T-helper 1 cell (primary cell): ENCODE measurements around the gene UBAP1L.
"Not testable (repeated sequence)": the region's sequence is repeated elsewhere in the genome, so short reads cannot be mapped to it uniquely, and the experiment has no call there.

Experiments used
- DNase-seq, 5 donors: peaks; one replicate each; pipeline ENCODE4 v3.0.0-alpha.2; 2012 to 2020

UBAP1L gene

DNA sequence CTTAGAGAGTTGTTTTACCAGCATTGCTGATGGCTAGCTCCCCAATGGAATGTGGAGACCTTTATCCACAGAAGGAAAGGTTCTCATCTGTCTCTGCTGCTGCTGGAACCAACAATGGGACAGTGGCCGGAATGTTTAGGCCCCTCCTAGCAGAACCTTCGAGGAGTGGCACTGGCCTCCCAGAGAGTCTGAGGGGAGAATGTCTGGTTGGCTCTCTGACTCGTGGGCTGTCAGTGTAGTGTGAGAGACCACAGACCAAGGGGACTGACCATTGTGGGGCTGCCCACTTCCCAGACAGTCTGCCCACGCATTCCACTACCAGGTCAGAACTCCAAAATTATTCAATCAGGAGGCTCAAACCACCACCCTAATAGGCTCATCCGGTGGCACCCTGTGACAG is 52.3 kb downstream of the UBAP1L start:
- DNase-seq = no peak

DNA sequence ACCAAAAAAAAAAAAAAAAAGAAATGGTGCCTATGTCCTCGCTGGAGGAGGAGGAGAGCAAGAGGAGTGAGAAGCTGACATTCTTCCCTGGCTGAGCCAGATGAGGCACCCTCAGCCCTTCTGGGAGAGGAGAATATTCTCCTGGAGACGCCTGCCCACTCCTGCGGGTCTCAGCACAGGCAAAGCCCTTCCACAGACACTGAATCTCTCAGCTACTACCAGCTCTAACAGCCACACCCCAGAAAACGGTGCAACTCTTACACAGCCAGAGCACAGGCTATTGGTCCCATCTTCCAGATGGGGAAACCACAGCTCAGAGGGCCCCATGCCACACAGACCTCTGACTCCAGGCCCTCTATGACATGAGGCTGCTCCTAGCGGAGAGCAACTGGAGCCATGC is 52.9 kb downstream of the UBAP1L start:
- DNase-seq = no peak

DNA sequence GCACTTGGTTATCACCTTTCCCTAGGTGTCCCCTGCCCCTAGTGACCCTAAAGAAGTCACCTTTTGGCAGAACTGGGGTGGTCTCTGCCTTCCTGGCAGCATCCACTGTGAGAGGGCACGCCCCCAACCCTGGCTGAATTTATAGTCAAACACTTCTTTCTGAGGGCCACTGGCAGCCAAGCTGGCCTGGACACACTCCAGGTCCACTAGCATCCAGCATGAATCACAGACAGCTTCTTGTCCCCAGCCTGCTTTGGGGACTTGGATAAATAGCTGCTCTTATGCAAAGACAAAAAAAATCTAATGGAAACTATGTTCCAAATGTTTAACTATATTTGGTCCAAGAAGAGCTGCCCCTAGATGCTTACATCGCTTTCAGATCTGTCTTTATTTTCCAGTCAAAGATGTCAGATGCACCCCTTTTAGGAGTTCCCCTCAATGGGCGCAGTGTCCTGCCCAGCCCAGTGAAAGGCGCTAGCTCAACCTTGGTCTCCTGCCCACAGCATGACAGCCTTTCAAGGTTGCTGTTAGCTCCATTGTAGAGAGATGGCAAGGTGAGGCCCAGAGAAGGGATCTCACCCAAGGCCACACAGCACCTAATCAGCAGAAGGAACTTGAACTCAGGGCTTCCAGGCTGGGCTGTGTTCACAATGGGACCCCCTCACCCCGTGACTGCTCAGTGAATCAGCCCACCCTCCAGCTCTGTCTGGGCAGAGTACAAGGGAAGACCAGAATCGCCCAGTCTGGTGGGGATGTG is 54.2 kb downstream of the UBAP1L start:
- DNase-seq = no peak

DNA sequence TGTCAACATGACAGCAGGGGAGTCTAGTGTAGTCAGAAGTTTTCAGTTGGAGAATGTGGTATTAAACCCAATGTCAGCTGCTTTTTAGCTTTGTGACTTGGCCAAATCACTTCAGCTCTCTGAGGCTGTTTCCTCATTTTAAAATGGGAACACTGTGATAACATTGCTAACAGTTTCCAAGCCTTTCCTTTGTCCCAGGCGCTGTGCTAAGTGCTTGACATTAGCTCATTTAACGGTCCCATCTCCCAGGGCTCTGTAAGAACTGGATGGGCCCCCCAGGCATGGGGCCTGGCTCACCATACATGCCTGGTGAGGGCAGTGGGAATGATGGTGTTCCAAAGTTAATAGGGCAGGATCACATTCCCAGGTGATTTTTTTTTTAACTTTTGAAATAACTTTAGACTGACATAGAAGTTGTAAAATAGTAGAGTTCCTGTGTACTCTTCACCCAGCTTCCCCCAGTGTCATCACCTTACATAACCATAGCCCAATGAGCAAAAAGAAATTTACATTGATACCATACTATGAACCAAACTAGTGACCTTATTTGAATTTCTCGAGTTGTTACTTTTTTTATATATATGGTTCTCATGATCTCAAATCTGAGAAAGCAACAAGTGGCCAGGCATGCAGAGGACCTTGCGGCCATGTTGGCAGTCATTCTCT is 54.9 kb downstream of the UBAP1L start:
- no peak for DNase-seq

DNA sequence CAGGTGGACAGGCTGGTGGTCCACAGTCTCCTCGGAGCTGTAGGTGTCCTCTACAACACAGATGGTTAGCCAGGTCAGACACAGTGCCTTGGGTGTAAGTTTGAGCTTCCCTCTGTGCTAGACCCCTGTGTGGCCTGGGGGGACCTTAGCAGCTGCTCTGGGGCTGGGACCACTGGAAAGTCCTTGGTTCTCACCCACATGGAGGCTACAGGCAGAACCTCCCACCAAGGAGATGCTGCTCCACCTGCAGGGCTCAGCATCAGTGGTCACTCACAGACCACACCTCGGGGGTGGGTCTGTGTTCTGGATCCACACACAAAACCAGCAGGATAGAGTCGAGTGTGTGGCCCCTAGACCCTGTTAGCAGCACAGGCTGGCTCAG is 55.6 kb downstream of the UBAP1L start:
- DNase-seq = no peak

DNA sequence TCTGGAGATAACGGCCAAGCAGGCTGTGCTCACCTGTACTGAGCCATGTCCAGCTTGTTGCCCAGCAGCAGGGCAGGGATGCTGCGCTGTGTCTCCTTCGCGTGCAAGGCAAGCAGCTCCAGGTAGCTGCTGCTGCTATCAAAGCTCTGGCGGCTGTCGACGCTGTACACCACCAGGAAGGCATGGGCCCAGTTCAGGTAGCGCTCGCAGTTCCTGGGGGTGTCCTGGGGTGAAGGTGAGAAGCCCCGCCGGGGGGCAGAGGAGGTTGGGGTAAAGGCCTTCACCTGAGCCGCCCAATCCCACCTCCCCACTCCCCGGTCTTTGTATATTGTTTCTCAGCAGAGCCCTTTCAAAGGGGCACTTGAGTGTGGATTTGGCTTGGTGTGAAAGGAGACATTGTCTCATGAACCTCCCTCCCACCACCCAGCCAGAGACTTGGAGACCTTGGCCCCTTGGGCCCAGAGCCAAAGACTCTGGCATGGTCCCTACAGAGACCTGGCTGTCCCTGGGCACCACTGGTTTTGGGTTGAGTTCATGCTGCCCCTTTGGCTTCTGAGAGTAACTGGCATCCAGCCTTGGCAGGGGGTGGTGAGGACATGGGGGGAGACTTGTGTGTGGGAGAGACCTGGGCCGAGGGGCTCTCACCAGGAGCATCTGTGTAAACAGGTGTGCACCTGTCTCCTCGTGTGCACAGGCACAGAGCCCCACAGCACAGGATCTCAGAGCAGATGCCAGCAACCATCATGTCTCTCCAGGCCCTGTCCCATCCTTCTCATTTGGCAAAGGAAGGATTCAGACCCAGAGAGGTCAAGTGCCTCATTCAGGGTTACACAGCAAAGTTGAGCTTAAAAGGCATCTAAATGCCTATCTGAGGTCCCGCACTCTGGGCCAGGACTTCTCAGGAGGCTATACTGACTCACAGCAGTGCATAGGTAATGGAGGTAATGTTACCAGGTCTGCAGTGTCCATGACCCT is 56.3 kb downstream of the UBAP1L start:
- DNase-seq = no peak

DNA sequence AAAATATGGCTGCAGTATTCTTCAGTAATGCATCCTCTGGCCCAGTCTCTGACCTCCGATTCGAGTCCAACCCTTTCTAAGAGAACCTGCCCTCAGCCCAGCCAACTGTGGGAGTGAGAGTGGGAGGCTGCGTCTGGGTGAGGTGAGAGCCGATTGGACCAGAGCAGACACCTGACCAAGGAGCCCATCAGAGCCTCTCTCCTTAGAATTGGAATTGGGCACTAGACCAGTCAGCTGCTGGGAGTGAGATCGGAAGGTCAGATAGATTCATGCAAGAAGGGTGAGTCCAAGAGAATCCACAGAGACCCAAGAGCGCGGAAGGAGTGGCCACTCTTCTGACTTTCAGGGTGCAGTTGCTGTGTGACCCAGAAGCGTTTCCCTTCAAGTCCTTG is 57.5 kb downstream of the UBAP1L start:
- DNase-seq = no peak

DNA sequence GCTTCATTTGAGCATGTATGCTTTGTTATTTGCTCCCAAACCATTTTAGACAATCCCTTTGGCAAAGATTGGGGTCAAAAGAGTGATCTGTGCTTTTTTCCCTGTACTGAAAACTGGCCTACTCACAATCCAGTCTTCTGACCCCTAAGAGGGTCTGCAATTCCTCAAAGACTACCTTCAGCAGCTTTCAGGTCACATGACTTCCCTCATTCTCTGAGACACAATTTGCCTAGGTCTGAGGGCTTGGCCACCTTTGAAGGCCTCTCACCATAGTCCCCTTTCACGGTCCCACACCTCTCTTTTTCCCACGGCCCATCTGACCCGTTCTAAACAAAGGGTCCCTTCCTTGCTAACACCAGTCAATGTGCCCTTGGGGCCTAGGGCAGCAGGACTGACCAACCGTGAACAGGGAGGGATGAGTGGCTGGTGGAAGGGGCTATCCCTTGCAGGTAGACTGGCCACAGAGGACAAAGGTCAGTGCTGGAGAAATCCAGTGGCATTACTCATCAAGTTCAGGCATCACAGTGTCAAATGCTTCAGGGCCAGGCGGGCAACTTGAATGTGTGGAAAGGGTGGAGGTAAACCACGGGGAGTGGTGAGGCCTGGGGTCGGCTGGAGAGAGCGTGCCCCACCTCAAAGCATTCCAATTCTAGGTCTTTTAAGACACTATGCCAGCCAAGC is 58.0 kb downstream of the UBAP1L start:
- no peak for DNase-seq

DNA sequence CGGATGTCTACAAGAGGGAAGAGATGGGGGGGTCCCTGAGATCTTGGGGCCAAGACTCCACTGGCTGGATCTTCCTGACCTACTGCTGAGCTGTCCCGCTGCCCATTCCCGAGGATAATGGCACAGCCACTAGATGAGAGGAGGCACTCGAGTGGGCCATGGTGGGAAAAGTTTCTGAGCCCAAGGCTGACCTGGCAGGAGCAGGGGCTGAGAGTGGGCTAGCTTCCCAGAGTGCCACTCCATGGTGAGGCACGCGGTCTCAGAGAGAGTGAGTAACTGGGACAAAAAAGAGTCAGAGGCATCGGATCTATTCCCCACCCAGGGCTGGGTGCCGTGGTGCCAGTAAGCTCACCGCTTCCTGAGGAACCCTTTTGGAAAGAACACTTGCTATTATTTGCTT is 58.9 kb downstream of the UBAP1L start:
- DNase-seq = no peak

DNA sequence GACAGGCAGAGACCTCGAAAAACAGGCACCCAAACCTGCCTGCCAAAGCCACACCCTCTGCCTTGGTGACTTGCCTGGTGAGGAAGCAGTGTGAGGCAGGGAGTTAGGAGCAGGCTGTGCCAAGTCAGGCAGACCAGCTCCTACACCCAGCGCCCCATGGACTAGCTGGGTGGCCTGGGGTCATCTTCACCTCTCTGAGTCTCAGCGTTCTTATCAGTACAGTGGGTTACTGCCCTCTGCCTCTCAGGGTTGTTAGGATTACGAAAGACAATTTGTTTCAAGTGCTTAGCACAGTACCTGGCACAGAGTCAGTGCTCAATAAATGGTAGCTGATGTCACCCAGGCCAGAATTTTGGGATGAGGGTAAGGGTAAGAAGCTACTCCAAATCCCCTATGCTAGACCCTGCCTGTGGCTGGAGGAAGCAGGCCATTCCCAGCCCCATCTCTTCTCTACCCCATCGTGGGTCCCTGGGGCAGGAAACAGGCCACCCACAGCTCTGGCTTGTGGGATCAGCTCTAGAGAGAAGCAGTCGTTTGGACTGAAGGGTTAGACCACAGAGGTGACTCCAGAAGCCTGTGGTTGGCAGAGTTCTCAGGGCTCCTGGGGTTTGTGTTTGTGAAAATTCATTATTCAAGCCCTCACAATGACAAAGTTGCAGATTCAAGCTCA is 59.7 kb downstream of the UBAP1L start:
- no peak for DNase-seq

DNA sequence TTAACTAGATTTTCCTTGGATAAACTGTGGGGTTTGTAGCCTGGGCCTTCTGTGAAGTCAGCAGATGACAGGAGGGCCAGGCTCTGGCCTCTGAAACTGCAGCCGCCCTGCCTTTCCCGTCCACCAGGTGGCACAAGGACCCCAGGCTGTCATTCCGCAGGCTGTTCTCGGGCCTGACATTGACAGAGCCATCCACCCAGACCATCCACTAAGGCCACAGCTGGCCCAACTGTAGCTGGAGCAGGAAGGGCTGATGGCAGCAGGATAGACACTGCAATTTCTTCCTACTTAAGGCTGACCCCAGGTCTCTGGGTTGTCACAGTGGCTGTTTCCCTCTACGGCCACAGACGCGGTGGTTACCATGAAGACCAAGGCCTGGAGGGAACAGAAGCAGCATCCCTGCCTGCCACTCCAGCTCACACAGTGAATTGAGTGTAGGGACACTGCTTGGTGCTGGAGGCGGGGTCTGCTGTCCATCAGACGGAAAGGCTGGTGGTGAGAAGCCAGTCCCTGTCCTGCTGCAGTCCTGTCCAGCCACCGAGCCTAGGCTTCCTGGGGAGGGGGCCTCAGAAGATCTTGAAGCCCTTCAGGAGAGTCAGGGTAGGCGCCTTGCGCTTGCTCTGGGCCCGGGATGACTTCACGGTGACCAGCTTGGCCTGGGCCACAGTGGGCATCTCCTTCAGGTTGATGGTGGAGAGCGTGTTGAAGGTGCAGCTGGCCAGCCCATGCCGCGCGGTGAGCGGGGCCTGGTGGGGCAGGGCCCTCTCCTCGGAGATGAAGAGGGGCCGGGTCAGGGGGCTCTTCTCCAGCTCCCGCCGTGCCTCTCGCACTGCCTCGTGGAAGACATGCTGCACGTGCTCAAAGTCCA is 60.4 kb downstream of the UBAP1L start:
- DNase-seq = peak in 2 of 5 donors; percentile 27 to 37

DNA sequence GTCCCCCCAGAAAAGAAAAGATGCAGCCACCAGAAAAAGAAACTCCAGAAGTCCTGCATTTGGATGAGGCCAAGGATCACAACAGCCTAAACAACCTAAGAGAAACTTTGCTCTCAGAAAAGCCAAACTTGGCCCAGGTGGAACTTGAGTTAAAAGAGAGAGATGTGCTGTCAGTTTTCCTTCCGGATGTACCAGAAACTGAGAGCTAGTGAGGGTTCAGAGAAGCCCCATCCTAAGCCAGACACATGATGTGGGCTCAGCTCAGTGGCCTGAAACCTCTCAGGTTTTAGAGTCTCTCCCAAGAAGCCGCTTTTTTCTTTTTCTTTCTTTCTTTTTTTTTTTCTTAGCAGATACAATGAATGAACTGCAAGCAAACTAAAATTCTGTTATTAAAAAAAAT is 62.0 kb downstream of the UBAP1L start:
- DNase-seq = no peak

DNA sequence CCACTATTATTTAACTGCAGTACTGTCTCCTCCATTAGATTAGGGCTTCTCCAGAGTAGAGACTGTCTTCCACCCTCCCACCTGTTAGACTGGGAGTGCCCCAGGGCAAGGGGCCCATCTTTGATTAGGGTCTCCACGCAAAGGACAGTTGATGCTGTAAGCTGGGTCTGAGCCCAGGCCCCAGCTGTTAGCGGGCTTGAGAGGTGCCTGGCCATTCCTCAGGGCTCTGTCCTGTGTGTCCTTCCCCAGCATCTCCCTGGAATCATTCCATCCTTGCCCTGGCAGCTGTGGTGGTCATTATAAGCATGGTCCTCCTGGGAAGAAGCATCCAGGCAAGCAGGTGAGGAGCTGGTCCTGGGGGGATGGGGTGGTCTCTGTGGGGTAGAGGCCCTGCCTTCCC is 63.7 kb downstream of the UBAP1L start:
- DNase-seq = no peak

DNA sequence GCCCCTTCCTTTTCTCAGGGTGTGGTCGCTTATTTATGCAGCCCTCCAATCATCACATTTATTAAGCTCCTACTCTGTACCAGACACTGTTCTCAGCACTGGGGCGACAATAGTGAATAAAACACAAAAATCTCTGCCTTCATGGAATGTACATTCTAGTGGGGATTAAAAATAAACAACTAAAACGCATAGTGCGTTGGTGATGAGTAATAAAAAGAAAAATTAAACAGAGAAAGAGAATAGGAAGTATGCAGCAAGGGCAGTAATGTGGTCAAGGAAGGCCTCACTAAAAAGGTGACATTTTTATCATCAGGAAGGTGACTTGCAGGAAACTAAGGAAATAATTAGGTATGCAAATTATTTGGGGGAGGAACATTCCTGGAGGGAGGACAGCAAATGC is 64.7 kb downstream of the UBAP1L start:
- DNase-seq = no peak

DNA sequence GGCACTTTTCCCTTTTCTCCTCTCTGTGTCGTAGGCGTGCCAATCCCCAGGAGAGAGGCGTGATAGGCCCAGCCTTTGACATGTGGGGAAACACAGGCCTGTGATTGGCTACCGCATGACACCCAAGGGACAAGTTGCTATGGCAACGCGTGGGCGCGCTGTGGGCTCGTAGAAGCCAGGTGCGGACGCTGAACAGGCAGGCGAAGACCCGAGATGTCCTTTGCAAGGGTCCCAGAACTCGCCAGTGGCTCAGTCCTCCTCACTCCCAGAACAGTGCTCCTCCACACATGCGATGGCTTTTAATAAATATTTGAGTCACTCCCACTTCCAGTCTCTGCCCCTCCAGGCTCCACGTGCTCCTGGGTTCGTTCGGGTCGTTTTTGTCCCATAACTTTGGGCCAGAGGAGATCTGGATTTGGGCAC is 65.6 kb downstream of the UBAP1L start:
- DNase-seq = peak; percentile 69 to 84 (median 80)

DNA sequence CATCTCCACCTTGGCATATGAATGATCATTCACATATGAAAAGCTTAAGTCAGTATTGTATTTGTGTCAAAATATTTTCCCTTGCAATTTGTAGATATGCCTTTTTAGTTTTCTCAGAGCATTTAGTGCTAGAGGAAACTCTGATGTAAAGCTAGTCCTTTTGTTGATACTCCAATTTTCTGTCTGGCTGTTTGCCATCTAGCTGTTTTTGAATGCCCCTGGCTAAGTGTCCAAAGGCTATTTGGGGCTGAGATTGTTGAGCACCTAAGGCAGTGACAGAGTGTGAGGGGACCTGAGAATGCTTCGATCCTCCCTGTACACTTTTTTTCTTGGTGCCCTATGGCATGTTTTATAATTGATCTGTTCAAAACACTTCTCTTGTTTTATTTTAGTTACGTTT is 66.8 kb downstream of the UBAP1L start:
- DNase-seq = no peak

DNA sequence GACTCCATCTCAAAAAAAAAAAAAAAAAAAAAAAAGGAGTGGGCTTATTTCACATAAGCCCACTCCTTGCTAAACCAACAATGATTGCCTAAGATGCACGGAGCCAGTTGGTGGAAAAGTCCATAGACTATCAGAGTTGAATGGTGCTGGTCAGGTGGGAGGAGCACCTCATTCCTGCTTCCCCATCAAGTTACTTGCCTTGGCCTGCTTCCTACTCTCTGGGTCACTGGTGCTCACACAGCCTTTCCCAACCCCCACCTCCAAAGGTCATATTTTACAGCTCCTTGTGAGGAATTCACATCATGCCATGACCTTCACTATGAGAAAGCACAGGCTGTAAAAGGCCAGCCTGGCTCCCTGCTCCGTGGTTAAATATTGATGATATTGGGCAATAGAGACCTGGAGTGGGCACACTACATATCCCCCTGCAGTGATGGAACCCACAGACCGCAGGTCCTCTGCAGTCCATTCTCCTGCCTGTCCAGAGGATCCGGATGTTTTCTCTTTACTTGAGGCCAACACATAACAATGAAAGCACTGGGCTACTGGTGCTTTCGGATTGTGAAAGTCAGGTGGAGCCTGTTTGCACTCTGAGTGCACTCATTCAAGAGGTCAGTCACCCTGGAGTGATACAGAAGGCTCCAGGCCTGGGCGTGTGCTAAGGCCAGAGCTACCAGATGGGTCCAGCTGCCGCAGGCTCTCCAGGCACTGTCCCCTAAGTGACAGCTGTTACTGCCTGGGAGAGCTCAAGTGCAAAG is 70.1 kb downstream of the UBAP1L start, which contains the start of gene SLC51B:
Gene SLC51B, plus strand, starts transcription at position 664 of the 758 bp plus-strand sequence. CDS start 4,618 bp downstream, outside the sequence.
- DNase-seq = no peak

DNA sequence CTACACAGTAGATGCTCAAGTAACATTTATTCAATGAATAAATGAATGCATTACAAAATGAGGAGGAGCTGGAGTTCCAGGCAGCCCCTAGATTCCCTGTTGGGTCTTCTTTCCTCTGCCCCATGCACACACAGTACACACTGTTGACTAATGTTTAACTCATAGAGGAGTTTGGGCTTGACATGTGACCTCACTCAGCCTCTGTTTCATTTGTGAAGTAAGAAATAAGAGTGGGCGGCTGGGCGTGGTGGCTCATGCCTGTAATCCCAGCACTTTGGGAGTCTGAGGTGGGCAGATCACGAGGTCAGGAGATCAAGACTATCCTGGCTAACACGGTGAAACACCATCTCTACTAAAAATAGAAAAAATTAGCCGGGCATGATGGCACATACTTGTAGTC is 70.8 kb downstream of the UBAP1L start:
- not testable (repeated sequence) for DNase-seq

DNA sequence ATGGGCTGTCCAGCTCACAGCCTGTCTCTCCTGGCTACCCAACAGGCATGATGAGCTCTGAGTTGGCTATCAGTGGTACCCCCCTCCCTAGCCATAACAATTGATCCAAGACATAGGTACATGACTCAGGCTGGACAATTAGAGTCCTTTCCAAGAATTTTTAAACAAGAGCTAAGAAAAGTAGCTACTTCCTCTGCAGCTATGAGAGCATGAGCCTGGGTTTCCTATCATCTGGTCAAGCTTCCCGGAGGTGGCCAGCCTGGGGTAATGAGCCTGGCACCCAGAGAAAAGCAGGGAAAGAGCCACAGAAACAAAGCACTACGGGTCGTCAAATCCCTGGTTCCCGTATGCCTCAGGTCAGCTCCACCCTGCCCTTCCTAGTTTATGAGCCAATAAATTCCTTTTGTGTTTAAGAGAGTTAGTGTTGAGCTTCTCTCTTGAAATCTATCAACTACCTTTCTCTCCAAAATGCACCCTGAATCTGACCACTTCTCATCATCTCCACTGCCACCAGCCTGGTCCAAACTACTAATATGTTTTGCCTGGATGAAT is 72.1 kb downstream of the UBAP1L start:
- DNase-seq = no peak
